OCI-LY1 (cell line): ENCODE measurements around the gene AQP12B.

ENCODE experiments used
- H2AFZ ChIP-seq: fragments of 200-600 bp; sonication (generic), shearing (Covaris generic); 2 replicates; pipeline ENCODE4 v1.6.0; 2014; ENCODE audit warnings: antibody characterized with exemption, mild to moderate bottlenecking, low read length
- H3F3A ChIP-seq: fragments of 200-600 bp; sonication (generic), shearing (Covaris generic); 2 replicates; pipeline ENCODE4 v1.6.0; 2014; ENCODE audit warnings: mild to moderate bottlenecking, antibody characterized with exemption, low read length, moderate library complexity; ENCODE audit not compliant: insufficient read depth
- H3K27ac ChIP-seq: fragments of 200-600 bp; sonication (generic); 2 replicates; pipeline ENCODE4 v1.5.1; 2014; ENCODE audit warnings: low read length, mixed run types, mild to moderate bottlenecking, low read depth; ENCODE audit not compliant: poor library complexity, severe bottlenecking
- H3K27me3 ChIP-seq: fragments of 200-600 bp; sonication (generic); 2 replicates; pipeline ENCODE4 v1.6.0; 2014; ENCODE audit warnings: antibody characterized with exemption, mild to moderate bottlenecking, low read length, moderate library complexity; ENCODE audit not compliant: insufficient read depth
- H3K36me3 ChIP-seq: fragments of 200-600 bp; sonication (generic); 2 replicates; pipeline ENCODE4 v1.6.1; 2014; ENCODE audit warnings: mild to moderate bottlenecking, antibody characterized with exemption, low read length, moderate library complexity, mixed read lengths; ENCODE audit not compliant: insufficient read depth
- H3K4me1 ChIP-seq: fragments of 200-600 bp; sonication (generic); 2 replicates; pipeline ENCODE4 v1.5.1; 2014; ENCODE audit warnings: mild to moderate bottlenecking, low read length, moderate library complexity; ENCODE audit not compliant: insufficient read depth, severe bottlenecking
- H3K4me2 ChIP-seq: fragments of 200-600 bp; sonication (generic), shearing (Covaris generic); 2 replicates; pipeline ENCODE4 v1.6.1; 2014; ENCODE audit warnings: low read length
- H3K4me3 ChIP-seq: fragments of 200-600 bp; sonication (generic); 2 replicates; pipeline ENCODE4 v1.5.1; 2014; ENCODE audit warnings: low read length, low read depth, mild to moderate bottlenecking, mixed read lengths; ENCODE audit not compliant: poor library complexity, severe bottlenecking
- H3K79me2 ChIP-seq: fragments of 200-600 bp; shearing (Covaris generic); 2 replicates; pipeline ENCODE4 v1.6.1; 2016; ENCODE audit warnings: mixed run types, low read length, mixed read lengths; ENCODE audit not compliant: insufficient read depth
- H3K9ac ChIP-seq: fragments of 200-600 bp; sonication (generic), shearing (Covaris generic); 2 replicates; pipeline ENCODE4 v1.6.1; 2014; ENCODE audit warnings: mild to moderate bottlenecking, low read length, mixed read lengths
- H3K9me2 ChIP-seq: fragments of 200-600 bp; sonication (generic), shearing (Covaris generic); 2 replicates; pipeline ENCODE4 v1.6.1; 2014; ENCODE audit warnings: low read depth, mild to moderate bottlenecking, low read length, mixed read lengths
- H3K9me3 ChIP-seq: fragments of 200-600 bp; shearing (Covaris generic); 2 replicates; pipeline ENCODE4 v1.6.1; 2014; ENCODE audit warnings: low read length, mixed read lengths
- H4K20me1 ChIP-seq: fragments of 200-600 bp; sonication (generic), shearing (Covaris generic); 2 replicates; pipeline ENCODE4 v1.6.0; 2016; ENCODE audit warnings: mild to moderate bottlenecking, low read length; ENCODE audit not compliant: insufficient read depth
- EZH2 ChIP-seq: fragments of 200-600 bp; sonication (generic), shearing (Covaris generic); IDR thresholded peaks from 2 replicates; pipeline ENCODE4 v1.8.0; 2017; ENCODE audit warnings: borderline replicate concordance, mixed run types, mild to moderate bottlenecking, antibody characterized with exemption, low read length, moderate library complexity, mixed read lengths
- TF ChIP-seq, protein P1 (sequence below): fragments of 200-600 bp; sonication (generic), shearing (Covaris generic); IDR thresholded peaks from 2 replicates; pipeline ENCODE4 v1.5.1; 2017; ENCODE audit warnings: mild to moderate bottlenecking, antibody characterized with exemption, low read length, moderate library complexity, mixed read lengths

The AQP12B gene

DNA sequence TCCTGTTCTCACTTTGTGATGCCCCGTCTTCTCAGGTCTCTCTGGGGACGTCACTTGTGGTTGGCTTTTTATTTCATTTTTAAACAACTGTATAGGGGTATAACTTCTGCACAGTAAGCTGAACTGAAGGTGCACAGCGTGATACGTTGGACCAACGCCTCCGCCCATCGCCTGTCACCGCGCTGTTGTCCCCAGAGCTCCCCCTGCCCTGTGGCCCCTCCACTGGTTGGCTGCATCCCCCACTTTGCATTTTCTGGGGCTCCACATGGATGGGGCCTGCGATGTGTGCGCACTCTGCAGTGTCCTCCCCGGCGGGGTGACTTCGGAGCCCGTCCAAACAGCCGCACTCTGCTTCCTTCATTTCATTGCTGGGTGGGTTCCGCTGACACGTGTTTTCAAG, 43.1 kb downstream of the AQP12B start:
- Histone ChIP-seq H3K36me3 (no peaks in the 10 kb centered on the region), H2AFZ (no peak overlapping the region), H3K9me3 (no peaks in the 10 kb centered on the region), H3K4me3 (no peak overlapping the region), H3K9ac (no peak overlapping the region), H3K4me2 (no peak overlapping the region), H3K4me1 (no peaks in the 10 kb centered on the region), H3K79me2 (no peaks in the 10 kb centered on the region), H3K27ac (no peak overlapping the region), H3F3A (no peaks in the 10 kb centered on the region), H3K9me2 (no peaks in the 10 kb centered on the region), H4K20me1 (no peaks in the 10 kb centered on the region), H3K27me3 (no peaks in the 10 kb centered on the region)
- TF ChIP-seq, protein P1, sequence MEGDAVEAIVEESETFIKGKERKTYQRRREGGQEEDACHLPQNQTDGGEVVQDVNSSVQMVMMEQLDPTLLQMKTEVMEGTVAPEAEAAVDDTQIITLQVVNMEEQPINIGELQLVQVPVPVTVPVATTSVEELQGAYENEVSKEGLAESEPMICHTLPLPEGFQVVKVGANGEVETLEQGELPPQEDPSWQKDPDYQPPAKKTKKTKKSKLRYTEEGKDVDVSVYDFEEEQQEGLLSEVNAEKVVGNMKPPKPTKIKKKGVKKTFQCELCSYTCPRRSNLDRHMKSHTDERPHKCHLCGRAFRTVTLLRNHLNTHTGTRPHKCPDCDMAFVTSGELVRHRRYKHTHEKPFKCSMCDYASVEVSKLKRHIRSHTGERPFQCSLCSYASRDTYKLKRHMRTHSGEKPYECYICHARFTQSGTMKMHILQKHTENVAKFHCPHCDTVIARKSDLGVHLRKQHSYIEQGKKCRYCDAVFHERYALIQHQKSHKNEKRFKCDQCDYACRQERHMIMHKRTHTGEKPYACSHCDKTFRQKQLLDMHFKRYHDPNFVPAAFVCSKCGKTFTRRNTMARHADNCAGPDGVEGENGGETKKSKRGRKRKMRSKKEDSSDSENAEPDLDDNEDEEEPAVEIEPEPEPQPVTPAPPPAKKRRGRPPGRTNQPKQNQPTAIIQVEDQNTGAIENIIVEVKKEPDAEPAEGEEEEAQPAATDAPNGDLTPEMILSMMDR = no peak
- TF ChIP-seq EZH2 = no peak

DNA sequence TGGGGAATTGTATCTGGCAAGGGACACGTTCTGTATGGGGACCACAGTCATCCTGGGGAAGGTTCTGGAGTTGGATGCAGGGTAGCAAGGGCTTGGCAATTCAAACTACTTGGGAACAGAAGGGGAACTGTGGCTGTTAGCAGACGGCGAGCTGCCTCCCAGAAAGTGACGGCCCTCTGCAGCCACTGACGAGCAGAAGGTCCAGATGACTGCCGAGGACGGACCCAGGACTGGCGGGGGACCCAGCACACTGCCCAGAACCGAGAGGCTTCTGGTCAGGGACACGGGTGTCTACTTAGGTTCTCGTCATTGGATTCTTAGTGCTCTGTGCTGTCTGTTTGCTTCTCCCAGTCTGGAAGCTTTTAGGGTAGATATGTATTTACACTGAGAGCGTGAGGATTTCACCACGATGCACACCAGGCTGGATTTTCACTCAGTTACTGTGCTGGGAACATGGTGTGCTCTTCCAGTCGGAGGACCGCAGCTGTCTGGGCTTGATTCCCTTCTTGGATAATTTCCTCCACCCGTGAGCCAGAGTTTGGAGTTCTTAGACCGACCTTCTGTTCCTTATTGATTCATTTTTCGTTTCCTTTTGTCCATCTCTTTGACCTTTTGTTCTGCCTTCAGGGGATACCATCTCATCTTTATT, 44.0 kb downstream of the AQP12B start:
- H3K4me1 ChIP-seq = no peaks in the 10 kb centered on the region
- H3K27ac ChIP-seq = no peak overlapping the region
- H3K36me3 ChIP-seq = no peaks in the 10 kb centered on the region
- H3K27me3 ChIP-seq = no peaks in the 10 kb centered on the region
- no peaks in the 10 kb centered on the region for H3K9me3 ChIP-seq
- no peaks in the 10 kb centered on the region for H3K79me2 ChIP-seq
- H3K9me2 ChIP-seq = no peaks in the 10 kb centered on the region
- H3K4me2 ChIP-seq = no peak overlapping the region
- no peaks in the 10 kb centered on the region for H4K20me1 ChIP-seq
- TF ChIP-seq, protein P1 = no peak
- TF ChIP-seq EZH2 = no peak
- no peak overlapping the region for H2AFZ ChIP-seq
- no peak overlapping the region for H3K4me3 ChIP-seq
- no peak overlapping the region for H3K9ac ChIP-seq
- no peaks in the 10 kb centered on the region for H3F3A ChIP-seq

DNA sequence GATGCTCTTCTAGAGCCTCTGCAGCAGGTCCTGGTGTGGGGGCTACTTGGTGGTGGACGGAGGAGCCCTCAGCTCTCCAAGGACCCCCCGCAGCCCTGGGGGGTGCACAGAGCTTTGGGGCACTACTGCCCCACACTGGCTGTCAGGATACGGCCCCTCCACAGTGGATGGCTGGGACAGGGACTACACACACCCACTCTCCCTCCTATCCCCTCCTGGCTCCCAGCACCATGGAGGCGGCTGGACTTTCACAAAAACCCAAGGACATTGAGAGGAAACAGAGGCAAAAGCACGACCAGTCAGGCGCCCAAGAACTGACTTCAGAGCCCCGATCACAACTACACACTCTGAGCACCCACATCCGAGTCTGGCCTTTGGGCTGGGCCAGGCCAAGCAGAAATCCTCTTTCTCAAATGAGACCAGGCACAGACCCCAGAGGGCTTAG, 44.8 kb downstream of the AQP12B start:
- no peak overlapping the region for H3K4me2 ChIP-seq
- H3K4me3 ChIP-seq = no peak overlapping the region
- no peaks in the 10 kb centered on the region for H3K9me2 ChIP-seq
- no peaks in the 10 kb centered on the region for H4K20me1 ChIP-seq
- H3K27me3 ChIP-seq = no peaks in the 10 kb centered on the region
- no peaks in the 10 kb centered on the region for H3K79me2 ChIP-seq
- no peaks in the 10 kb centered on the region for H3F3A ChIP-seq
- no peaks in the 10 kb centered on the region for H3K9me3 ChIP-seq
- no peak overlapping the region for H3K9ac ChIP-seq
- no peak overlapping the region for H2AFZ ChIP-seq
- H3K4me1 ChIP-seq = no peaks in the 10 kb centered on the region
- no peak for TF ChIP-seq EZH2
- TF ChIP-seq, protein P1 = no peak
- no peak overlapping the region for H3K27ac ChIP-seq
- no peaks in the 10 kb centered on the region for H3K36me3 ChIP-seq
